Measurements from ENCODE around the gene FKBP14.

- TF ChIP-seq LEF1 (IDR thresholded peaks at IDR 0.05; ENCODE audit: borderline replicate concordance) (no peak), TARDBP (IDR thresholded peaks at IDR 0.05) (no peak), FOXM1 (IDR thresholded peaks at IDR 0.05; ENCODE audit: borderline replicate concordance) (no peak), BHLHE40 (IDR thresholded peaks at IDR 0.05; ENCODE audit: borderline replicate concordance) (no peak), SP1 (IDR thresholded peaks at IDR 0.05) (no peak), L3MBTL2 (conservative IDR thresholded peaks at IDR 0.05) (no peak), ZNF384 (IDR thresholded peaks at IDR 0.05) (no peak), HDGF (IDR thresholded peaks at IDR 0.05; ENCODE audit: borderline replicate concordance) (no peak), SUZ12 (IDR thresholded peaks at IDR 0.05) (no peak), ELF4 (IDR thresholded peaks at IDR 0.05) (no peak), FOXK2 (IDR thresholded peaks at IDR 0.05) (no peak), NFRKB (IDR thresholded peaks at IDR 0.05) (no peak)
Observed at GRCh38 chr7:30018451-30018850, 8.1 kb downstream of the FKBP14 start.

Measured in HEK293T (cell line).